Endodermal cell (in vitro differentiated cells): ENCODE data around the gene OPN3. TPM values are rescaled to one million over a fixed set of nuclear protein-coding genes. Genes with fewer than 3 reads are reported as not detected.

Experiments used
- DNase-seq: peaks from one replicate; pipeline ENCODE4 v3.0.0-alpha.2; 2017
- H3K27ac ChIP-seq: 2 replicates; pipeline ENCODE4 v1.5.1; 2013; ENCODE audit warnings: mild to moderate bottlenecking, low read depth, low read length, moderate library complexity
- H3K27me3 ChIP-seq: 2 replicates; pipeline ENCODE4 v1.6.1; 2013; ENCODE audit warnings: mild to moderate bottlenecking, low read length, moderate library complexity; ENCODE audit not compliant: insufficient read depth, control insufficient read depth, poor library complexity, severe bottlenecking
- H3K36me3 ChIP-seq: 2 replicates; pipeline ENCODE4 v1.7.0; 2013; ENCODE audit warnings: mild to moderate bottlenecking, low read length, moderate library complexity; ENCODE audit not compliant: control insufficient read depth, insufficient read depth
- H3K4me1 ChIP-seq: one replicate; pipeline ENCODE4 v1.7.0; 2013; ENCODE audit warnings: low read length; ENCODE audit not compliant: control insufficient read depth, insufficient read depth
- H3K4me3 ChIP-seq: 2 replicates; pipeline ENCODE4 v1.5.1; 2013; ENCODE audit warnings: mild to moderate bottlenecking, low read length, moderate library complexity
- H3K9ac ChIP-seq: 2 replicates; pipeline ENCODE4 v1.6.1; 2013; ENCODE audit warnings: mild to moderate bottlenecking, low read length, moderate library complexity; ENCODE audit not compliant: poor library complexity, severe bottlenecking; ENCODE audit errors: extremely low read depth
- H3K9me3 ChIP-seq: 2 replicates; pipeline ENCODE4 v1.6.1; 2013; ENCODE audit warnings: mild to moderate bottlenecking, low read length, moderate library complexity; ENCODE audit not compliant: control insufficient read depth
- H3K27ac Mint-ChIP-seq: 2 replicates; pipeline ENCODE4 v1.8.0; 2020; ENCODE audit warnings: mixed read lengths
- H3K27me3 Mint-ChIP-seq: 2 replicates; pipeline ENCODE4 v1.8.0; 2021; ENCODE audit warnings: mild to moderate bottlenecking, mixed read lengths; ENCODE audit not compliant: insufficient read depth
- H3K36me3 Mint-ChIP-seq: 2 replicates; pipeline ENCODE4 v1.8.0; 2020; ENCODE audit warnings: low read depth, mixed read lengths
- H3K4me1 Mint-ChIP-seq: 2 replicates; pipeline ENCODE4 v1.8.0; 2020; ENCODE audit warnings: mixed read lengths
- H3K4me3 Mint-ChIP-seq: 2 replicates; pipeline ENCODE4 v1.8.0; 2020; ENCODE audit warnings: mild to moderate bottlenecking, moderate library complexity, mixed read lengths
- H3K9me3 Mint-ChIP-seq: 2 replicates; pipeline ENCODE4 v1.8.0; 2020; ENCODE audit warnings: mild to moderate bottlenecking, mixed read lengths
- whole genome bisulfite sequencing, 2 experiments: methylation state at CpG; one replicate each; pipeline versions ENCODE4 v1.1.5 to v1.1.7; 2013; ENCODE audit warnings: missing lambda C conversion rate in 2 of 2, mixed read lengths in 1 of 2; ENCODE audit not compliant: insufficient coverage in 1 of 2, insufficient read length in 1 of 2; 5-methylcytosine and 5-hydroxymethylcytosine counted together
- total RNA-seq, 2 donors: library from RNA; stranded (reverse); fragmentation: NEBNext Ultra II Directional in 1 of 2; extraction: Animal tissue kit (Norgen Biotek cat#: 25700) in 1 of 2; gene quantifications; 2 replicates in 1 of 2; 3 replicates in 1 of 2; pipeline ENCODE4 v1.2.1, GENCODE V29; 2021
- TF ChIP-seq, protein P1 (sequence below): fragments of 200-600 bp; sonication (generic); conservative IDR thresholded peaks from 2 replicates; pipeline ENCODE4 v1.5.0; 2021; ENCODE audit warnings: antibody characterized with exemption, mild to moderate bottlenecking

The OPN3 gene
- total RNA-seq, 2 donors from 2014 or later = 9.0 to 22.5 TPM

DNA sequence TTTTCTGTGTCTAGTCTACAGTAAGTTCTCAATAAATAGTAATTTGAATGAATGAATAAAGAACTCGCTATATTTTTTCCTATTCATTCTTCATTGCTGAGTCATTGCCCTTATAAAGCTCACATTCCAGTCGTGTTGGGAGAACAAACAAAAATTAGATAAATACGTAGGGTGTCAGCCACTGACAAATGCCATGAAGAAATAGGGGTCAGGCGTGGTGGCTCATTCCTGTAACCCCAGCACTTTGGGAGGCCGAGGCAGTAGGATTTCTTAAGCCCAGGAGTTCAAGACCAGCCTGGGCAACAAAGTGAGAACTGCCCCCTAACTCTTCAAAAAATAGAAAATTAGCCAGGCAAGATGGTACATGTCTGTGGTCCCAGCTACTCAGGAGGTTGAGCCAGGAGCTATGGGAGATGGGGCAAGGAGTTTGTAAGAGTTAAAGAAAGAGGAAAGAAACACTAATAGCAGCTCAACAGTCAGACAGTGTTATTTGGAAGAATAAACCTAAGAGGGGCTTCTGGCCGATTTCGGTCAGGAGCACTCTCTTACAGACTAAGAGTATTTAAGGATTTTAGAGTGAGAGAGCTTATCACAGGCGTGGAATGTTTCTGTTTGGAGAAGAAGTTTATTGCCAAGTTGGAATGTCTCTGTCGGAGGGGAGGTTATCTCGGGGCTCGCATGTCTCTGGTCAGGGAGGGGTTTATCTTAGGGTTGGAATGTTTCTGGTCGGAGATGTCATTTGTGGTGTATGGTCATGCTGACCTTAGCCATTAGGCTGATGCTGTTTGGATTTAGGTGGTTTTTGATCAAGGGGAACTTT lies 1.8 kb upstream of the OPN3 start:
- H3K27ac Mint-ChIP-seq = no peak overlapping the region
- Histone ChIP-seq H3K4me1 (no peaks in the 10 kb centered on the region), H3K36me3 (no peaks in the 10 kb centered on the region), H3K9ac (no peak overlapping the region), H3K4me3 (no peak overlapping the region), H3K27ac (no peak overlapping the region), H3K9me3 (peaks cover 22% of the 10 kb centered on the region), H3K27me3 (peaks cover 30% of the 10 kb centered on the region)
- TF ChIP-seq, protein P1, sequence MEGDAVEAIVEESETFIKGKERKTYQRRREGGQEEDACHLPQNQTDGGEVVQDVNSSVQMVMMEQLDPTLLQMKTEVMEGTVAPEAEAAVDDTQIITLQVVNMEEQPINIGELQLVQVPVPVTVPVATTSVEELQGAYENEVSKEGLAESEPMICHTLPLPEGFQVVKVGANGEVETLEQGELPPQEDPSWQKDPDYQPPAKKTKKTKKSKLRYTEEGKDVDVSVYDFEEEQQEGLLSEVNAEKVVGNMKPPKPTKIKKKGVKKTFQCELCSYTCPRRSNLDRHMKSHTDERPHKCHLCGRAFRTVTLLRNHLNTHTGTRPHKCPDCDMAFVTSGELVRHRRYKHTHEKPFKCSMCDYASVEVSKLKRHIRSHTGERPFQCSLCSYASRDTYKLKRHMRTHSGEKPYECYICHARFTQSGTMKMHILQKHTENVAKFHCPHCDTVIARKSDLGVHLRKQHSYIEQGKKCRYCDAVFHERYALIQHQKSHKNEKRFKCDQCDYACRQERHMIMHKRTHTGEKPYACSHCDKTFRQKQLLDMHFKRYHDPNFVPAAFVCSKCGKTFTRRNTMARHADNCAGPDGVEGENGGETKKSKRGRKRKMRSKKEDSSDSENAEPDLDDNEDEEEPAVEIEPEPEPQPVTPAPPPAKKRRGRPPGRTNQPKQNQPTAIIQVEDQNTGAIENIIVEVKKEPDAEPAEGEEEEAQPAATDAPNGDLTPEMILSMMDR = no peak
- peaks cover 2% of the 10 kb centered on the region for H3K36me3 Mint-ChIP-seq
- no peak overlapping the region for H3K4me3 Mint-ChIP-seq
- H3K4me1 Mint-ChIP-seq = peaks cover 18% of the 10 kb centered on the region
- 91 to 93% methylated on average over 8 to 12 of the region's 12 CpGs for WGBS, 2 experiments
- no peak for DNase-seq
- peaks cover 26% of the 10 kb centered on the region for H3K27me3 Mint-ChIP-seq
- peaks cover 22% of the 10 kb centered on the region for H3K9me3 Mint-ChIP-seq

DNA sequence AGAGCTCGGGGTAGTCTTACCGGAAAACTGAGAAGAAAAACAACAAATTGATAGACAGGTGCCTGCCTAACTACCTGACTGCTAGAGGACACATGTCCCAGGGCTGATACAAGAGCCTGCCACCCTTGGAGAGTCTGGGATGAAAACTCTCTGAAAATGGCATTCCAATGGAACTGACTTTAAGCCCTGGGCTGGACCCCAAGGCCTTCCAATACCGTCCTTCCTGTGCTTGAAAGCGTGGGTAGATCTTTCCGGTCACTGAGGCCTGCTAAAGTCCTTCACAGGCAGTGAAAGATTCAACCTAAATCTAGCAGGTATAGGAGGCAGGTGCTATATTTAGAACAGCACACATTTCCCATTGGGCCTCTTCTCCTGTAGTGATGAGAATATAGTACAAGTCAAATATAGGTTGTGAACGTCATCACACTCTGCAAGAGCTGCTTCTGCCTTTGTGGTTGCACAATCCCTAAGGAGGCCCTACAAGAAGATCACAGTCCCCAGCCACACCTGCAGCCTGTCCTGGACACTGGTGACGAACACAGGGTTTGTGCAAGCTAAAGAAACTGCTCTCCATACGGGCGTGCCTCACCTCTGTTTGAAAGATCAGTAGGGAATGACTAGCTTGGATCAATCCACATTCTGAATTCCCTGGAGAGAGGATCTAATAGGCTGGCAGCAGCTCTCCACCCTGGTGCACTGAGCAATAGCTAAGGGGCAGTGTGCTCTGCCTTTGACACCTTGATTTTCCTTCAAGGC lies 876 bp upstream of the OPN3 start:
- Histone ChIP-seq H3K4me3 (peak overlapping the region; percentile 62), H3K9ac (no peak overlapping the region), H3K4me1 (no peaks in the 10 kb centered on the region), H3K9me3 (peaks cover 22% of the 10 kb centered on the region), H3K27me3 (peaks cover 37% of the 10 kb centered on the region), H3K27ac (no peak overlapping the region), H3K36me3 (no peaks in the 10 kb centered on the region)
- H3K4me1 Mint-ChIP-seq = peaks cover 18% of the 10 kb centered on the region
- TF ChIP-seq, protein P1 = no peak
- 92 to 96% methylated on average over 5 to 9 of the region's 9 CpGs for WGBS, 2 experiments
- H3K27me3 Mint-ChIP-seq = peaks cover 33% of the 10 kb centered on the region
- peaks cover 5% of the 10 kb centered on the region for H3K36me3 Mint-ChIP-seq
- no peak overlapping the region for H3K27ac Mint-ChIP-seq
- peaks cover 22% of the 10 kb centered on the region for H3K9me3 Mint-ChIP-seq
- peak overlapping the region; percentile 72 for H3K4me3 Mint-ChIP-seq
- DNase-seq = no peak

DNA sequence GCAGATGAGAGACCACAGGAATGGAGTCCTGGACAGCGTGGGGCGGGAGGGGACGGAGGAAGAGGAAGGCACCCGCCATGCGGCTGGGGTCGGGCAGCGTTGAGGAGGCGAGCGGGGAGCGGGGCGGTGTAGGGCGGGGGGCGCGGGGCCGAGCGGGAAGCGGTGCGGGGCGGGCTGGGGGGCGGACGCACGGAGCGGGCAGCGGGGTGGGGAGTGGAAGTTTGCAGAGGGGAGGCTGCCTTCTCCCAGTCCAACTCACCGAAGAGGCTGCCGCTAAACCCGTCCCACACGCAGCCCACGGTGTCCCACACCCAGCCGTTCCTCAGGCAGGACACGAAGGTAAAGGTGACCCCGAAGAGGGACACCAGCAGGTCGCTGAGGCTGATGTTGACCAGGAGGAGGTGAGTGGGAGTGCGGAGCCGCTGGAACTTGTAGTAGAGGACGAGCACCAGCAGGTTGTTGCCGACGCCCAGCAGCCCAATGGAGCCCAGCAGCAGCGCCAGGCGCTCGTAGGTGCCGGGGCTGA lies 483 bp downstream of the OPN3 start:
- TF ChIP-seq, protein P1 = peak; percentile 48
- Histone ChIP-seq H3K36me3 (no peaks in the 10 kb centered on the region), H3K4me1 (no peaks in the 10 kb centered on the region), H3K9ac (peak overlapping the region; percentile 55), H3K4me3 (peak overlapping the region; percentile 83), H3K27ac (peak overlapping the region; percentile 77), H3K27me3 (peaks cover 47% of the 10 kb centered on the region), H3K9me3 (peaks cover 22% of the 10 kb centered on the region)
- peak overlapping the region; percentile 72 for H3K4me3 Mint-ChIP-seq
- H3K4me1 Mint-ChIP-seq = peaks cover 18% of the 10 kb centered on the region
- peaks cover 22% of the 10 kb centered on the region for H3K9me3 Mint-ChIP-seq
- peaks cover 41% of the 10 kb centered on the region for H3K27me3 Mint-ChIP-seq
- WGBS, 2 experiments = 0% methylated on average over 8 to 31 of the region's 42 CpGs
- H3K36me3 Mint-ChIP-seq = peaks cover 15% of the 10 kb centered on the region
- H3K27ac Mint-ChIP-seq = peak overlapping the region; percentile 75
- peak; percentile 84 for DNase-seq
